ENCODE results near the gene RPS6KA3. TPM values are rescaled to one million over a fixed set of nuclear protein-coding genes. Genes with fewer than 3 reads are reported as not detected.

RPS6KA3 gene
- total and polyA plus RNA-seq, 2 donors (not counting 1 experiment from before 2014, with no cell fraction given) = 17.0 to 63.0 TPM

DNA sequence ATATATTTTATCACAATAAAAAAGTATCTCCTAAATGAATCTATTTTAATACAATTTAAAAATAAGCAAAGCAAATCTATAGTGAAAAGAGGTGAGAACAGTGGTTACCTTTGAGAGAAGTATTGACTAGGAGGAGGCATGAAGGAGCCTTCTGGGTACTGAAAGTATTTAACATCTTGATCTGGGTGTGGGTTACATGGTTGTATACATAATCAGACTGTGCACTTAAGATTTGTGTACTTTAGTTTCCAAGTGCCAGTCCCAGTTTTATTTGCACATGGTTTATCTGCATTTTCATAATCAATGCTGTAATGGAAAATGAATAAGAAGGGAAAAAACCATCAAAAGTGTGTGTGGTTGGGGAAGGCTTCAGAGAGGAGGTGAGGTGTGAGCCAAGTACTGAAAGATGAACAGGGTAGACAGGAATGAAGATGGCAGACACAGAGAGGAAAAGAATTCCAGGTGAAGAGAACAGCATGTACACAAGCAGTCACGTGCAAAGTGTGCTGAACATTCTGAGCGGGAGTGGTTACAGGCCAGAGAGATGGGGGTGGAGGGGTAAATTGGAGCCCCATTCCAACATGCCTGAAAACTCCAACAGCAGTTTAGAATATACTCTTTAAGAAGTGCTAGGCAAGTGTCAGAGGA is 164.7 kb downstream of the RPS6KA3 start:
- no peaks in the 10 kb centered on the region for H3K27me3 ChIP-seq (replicated peaks in 1 of 4; ENCODE audit: control extremely low read depth in 1 of 4, control insufficient read depth in 3 of 4, insufficient read depth in 4 of 4, low read length in 3 of 4)
- H3K27ac Mint-ChIP-seq = no peak overlapping the region
- no peaks in the 10 kb centered on the region for H3K9me3 Mint-ChIP-seq (ENCODE audit: insufficient read depth)
- H3K4me2 ChIP-seq (replicated peaks; ENCODE audit: low read depth, low read length, poor library complexity, severe bottlenecking) = no peak overlapping the region
- H3K9ac ChIP-seq (ENCODE audit: low read length) = no peak overlapping the region
- ChIA-PET POLR2A (no interaction called here), CTCF (no interaction called here)
- H3K9me3 ChIP-seq (ENCODE audit: control extremely low read depth in 1 of 3, control insufficient read depth in 2 of 3, insufficient read depth in 1 of 3, low read length in 2 of 3) = no peaks in the 10 kb centered on the region
- no peaks in the 10 kb centered on the region for H3K4me1 Mint-ChIP-seq
- H3K36me3 ChIP-seq (replicated peaks in 1 of 2; ENCODE audit: control extremely low read depth in 1 of 2, control insufficient read depth in 1 of 2, extremely low read depth in 1 of 2, insufficient read depth in 2 of 2, low read length in 1 of 2) = no peaks in the 10 kb centered on the region
- H2AFZ ChIP-seq (ENCODE audit: insufficient read depth, low read depth, low read length, poor library complexity, severe bottlenecking) = no peak overlapping the region
- H4K20me1 ChIP-seq (ENCODE audit: control insufficient read depth, insufficient read depth, low read length, poor library complexity, severe bottlenecking) = no peaks in the 10 kb centered on the region
- DNase-seq (no peak), ATAC-seq (ENCODE audit: low read depth) (no peak)
- H3K27ac ChIP-seq (ENCODE audit: low read length in 2 of 2) = no peak overlapping the region
- intact Hi-C loops (cut with micrococcal nuclease) = no loop called here
- H3K4me3 ChIP-seq (ENCODE audit: control extremely low read depth in 1 of 5, extremely low read depth in 1 of 5, insufficient read depth in 1 of 5, low read depth in 2 of 5, low read length in 4 of 5) = no peak overlapping the region
- no peaks in the 10 kb centered on the region for H3K27me3 Mint-ChIP-seq
- 80% methylated on average over 1 of the region's 2 CpGs for WGBS (ENCODE audit: insufficient coverage)
- H3K4me3 Mint-ChIP-seq = no peak overlapping the region
- no peaks in the 10 kb centered on the region for H3K4me1 ChIP-seq (ENCODE audit: control insufficient read depth in 2 of 2, insufficient read depth in 2 of 2, low read length in 2 of 2)
- H3K79me2 ChIP-seq (ENCODE audit: control insufficient read depth, insufficient read depth, low read length) = no peaks in the 10 kb centered on the region
- no peak for TF ChIP-seq EZH2 (IDR thresholded peaks at IDR 0.05; ENCODE audit: borderline replicate concordance, insufficient read depth, low read depth, low read length, poor library complexity, severe bottlenecking)
- TF ChIP-seq, protein P1, sequence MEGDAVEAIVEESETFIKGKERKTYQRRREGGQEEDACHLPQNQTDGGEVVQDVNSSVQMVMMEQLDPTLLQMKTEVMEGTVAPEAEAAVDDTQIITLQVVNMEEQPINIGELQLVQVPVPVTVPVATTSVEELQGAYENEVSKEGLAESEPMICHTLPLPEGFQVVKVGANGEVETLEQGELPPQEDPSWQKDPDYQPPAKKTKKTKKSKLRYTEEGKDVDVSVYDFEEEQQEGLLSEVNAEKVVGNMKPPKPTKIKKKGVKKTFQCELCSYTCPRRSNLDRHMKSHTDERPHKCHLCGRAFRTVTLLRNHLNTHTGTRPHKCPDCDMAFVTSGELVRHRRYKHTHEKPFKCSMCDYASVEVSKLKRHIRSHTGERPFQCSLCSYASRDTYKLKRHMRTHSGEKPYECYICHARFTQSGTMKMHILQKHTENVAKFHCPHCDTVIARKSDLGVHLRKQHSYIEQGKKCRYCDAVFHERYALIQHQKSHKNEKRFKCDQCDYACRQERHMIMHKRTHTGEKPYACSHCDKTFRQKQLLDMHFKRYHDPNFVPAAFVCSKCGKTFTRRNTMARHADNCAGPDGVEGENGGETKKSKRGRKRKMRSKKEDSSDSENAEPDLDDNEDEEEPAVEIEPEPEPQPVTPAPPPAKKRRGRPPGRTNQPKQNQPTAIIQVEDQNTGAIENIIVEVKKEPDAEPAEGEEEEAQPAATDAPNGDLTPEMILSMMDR (IDR thresholded peaks at IDR 0.05) = no peak

Small RNAs within 50 kb of the gene (small RNA-seq; reads per million reads assigned to genes)
- gene RF00493 (ENCODE audit: insufficient read length, low read depth, low replicate concordance) (21.6 reads per million, percentile 90 among the genes with 10 or more reads in this experiment), gene RF00494 (ENCODE audit: insufficient read length, low read depth, low replicate concordance) (not detected)

Other genes starting within 250 kb of the RPS6KA3 start
- gene MAP7D2, start 150.0 kb downstream of the RPS6KA3 start, total RNA-seq = 0.12 TPM in 1 of 2 replicates, not detected in the other
- gene MAP7D2, start 150.0 kb downstream of the RPS6KA3 start, polyA plus RNA-seq = 0.54 and 1.6 TPM in 2 replicates
- gene EIF1AX, start 125.1 kb downstream of the RPS6KA3 start, total RNA-seq = 39.3 and 42.7 TPM in 2 replicates
- 15.6 and 33.1 TPM in 2 replicates for gene EIF1AX, start 125.1 kb downstream of the RPS6KA3 start, polyA plus RNA-seq